ENCODE measurements around the gene BTC. TPM values are rescaled to one million over a fixed set of nuclear protein-coding genes. Genes with fewer than 3 reads are reported as not detected.

BTC gene
- total and polyA plus RNA-seq, 12 donors = 0.11 to 1.9 (median 0.95) TPM

DNA sequence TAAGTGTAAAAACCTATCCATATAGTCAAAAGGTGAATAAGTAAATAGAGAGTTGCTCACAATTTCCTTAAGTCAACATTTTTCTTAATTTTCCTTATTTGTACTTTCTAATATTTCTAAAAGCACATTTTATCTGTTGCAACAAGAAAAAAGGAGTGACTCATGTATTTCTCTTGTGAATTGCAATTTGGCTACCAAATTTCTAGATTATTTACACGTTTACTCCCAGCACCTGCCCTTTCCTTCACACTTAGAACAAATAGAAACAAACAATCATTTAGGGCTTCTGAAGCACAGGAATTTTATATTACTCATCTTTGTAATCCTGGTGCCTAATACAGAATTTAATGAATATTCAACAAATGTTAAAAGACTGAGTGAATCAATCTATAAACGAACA, 22.2 kb downstream of the BTC start:
- H3K27me3 ChIP-seq = no peaks in the 10 kb centered on the region

DNA sequence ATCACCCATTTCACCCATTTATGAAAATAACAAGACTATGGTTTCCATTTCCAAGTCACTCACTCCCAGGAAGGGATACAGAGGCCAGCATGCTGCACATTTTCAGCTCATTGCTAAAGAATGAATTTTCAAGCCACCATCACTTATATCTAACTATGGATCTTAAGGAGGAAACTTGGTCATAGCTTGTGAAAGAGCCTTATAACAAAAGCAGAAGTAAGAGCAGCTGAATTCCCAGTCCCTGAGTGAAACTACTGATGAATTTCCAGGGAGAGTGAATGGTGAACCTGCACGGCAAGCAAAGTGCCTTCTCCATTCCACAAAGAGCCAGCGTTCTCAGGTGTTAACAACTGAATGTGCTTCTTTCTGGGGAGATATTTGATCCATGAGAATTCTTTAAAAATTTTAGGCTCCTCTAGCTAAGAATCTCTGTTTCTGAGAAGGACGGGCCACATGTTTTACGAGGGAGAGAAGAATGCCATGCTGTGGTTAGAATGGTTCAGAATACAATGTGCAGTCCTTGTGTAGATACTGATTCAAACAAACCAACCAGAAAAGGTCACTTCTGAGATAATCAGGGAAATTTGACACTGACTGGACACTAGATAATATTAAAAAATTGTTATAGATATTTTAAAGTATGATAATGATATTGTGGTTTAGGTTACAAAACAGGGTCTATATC, 24.0 kb downstream of the BTC start:
- no peaks in the 10 kb centered on the region for H3K9me3 ChIP-seq (replicated peaks in 1 of 3)
- TF ChIP-seq POLR2A (IDR thresholded peaks at IDR 0.05) = no peak
- no peak for TF ChIP-seq CTCF (IDR thresholded peaks at IDR 0.05)
- no peak overlapping the region for H3K27ac ChIP-seq
- 81 to 90% (median 84%) methylated on average over 4 of the region's 4 CpGs for whole genome bisulfite sequencing, 4 donors
- no peaks in the 10 kb centered on the region for H3K4me1 ChIP-seq (replicated peaks in 1 of 2)
- no peaks in the 10 kb centered on the region for H3K27me3 ChIP-seq
- DNase-seq = no peak
- H3K36me3 ChIP-seq (replicated peaks in 1 of 2) = no peaks in the 10 kb centered on the region
- H3K4me3 ChIP-seq = no peak overlapping the region
- intact Hi-C loops (cut with DNase I) = no loop called here

More for the DNA sequence above, 22.2 kb downstream of the BTC start:
- no peaks in the 10 kb centered on the region for H3K4me1 ChIP-seq (replicated peaks in 1 of 2)
- no peaks in the 10 kb centered on the region for H3K9me3 ChIP-seq (replicated peaks in 1 of 3)
- no peak overlapping the region for H3K4me3 ChIP-seq
- TF ChIP-seq POLR2A (IDR thresholded peaks at IDR 0.05) = no peak
- no peak for TF ChIP-seq CTCF (IDR thresholded peaks at IDR 0.05)
- H3K36me3 ChIP-seq (replicated peaks in 1 of 2) = no peaks in the 10 kb centered on the region
- intact Hi-C loops (cut with DNase I) = no loop called here
- no peak overlapping the region for H3K27ac ChIP-seq
- DNase-seq = no peak
- WGBS, 4 donors = 69 to 82% (median 75%) methylated on average over 2 of the region's 2 CpGs

DNA sequence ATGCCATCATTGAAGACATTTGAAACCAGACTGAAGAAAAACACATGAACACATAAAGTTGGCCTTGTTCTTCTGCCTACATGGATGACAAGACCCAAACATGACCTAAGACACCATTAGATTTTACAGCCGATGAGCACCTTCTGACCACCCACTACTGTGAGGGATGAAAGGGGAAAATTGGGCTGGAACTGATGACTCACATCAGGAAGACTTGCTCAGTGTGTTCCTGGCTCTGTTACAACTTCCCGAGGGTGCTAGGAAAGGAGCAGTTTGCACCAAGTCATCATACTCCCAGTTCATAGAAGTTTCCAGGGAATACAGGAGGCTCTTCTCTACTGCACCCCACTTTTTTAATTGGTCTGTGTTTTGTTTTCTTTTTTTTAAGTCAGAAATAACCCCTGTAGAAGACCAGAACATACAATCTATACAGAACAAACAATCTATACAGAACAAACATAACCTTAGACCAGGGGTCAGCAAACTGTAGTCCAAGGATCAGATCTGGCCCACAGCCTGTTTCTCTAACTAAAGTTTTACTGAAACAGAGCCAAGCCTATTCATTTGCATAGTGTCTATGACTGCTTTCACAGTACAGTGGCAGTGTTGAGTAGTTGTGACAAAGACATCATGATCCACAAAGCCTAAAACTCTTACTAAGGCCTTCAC, 25.3 kb downstream of the BTC start:
- WGBS, 4 donors = 36 to 60% (median 51%) methylated on average over 1 to 2 of the region's 2 CpGs
- no peak overlapping the region for H3K27ac ChIP-seq
- H3K4me3 ChIP-seq = no peak overlapping the region
- intact Hi-C loops (cut with DNase I) = no loop called here
- H3K27me3 ChIP-seq = no peaks in the 10 kb centered on the region
- DNase-seq = peak in 1 of 7 donors; percentile 2
- no peaks in the 10 kb centered on the region for H3K36me3 ChIP-seq (replicated peaks in 1 of 2)
- TF ChIP-seq CTCF (IDR thresholded peaks at IDR 0.05) (no peak), POLR2A (IDR thresholded peaks at IDR 0.05) (no peak)
- no peaks in the 10 kb centered on the region for H3K4me1 ChIP-seq (replicated peaks in 1 of 2)
- no peaks in the 10 kb centered on the region for H3K9me3 ChIP-seq (replicated peaks in 1 of 3)

GRCh38 chr4:74764119-74764518, 30.2 kb downstream of the BTC start:
- WGBS, 4 donors = 73 to 84% (median 80%) methylated on average over 2 of the region's 2 CpGs
- intact Hi-C loops (cut with DNase I) = no loop called here
- no peak overlapping the region for H3K4me3 ChIP-seq

More at GRCh38 chr4:74764119-74764518, 30.2 kb downstream of the BTC start:
- TF ChIP-seq POLR2A (IDR thresholded peaks at IDR 0.05) (no peak), CTCF (IDR thresholded peaks at IDR 0.05) (no peak)
- Histone ChIP-seq H3K4me1 (replicated peaks in 1 of 2) (no peaks in the 10 kb centered on the region), H3K9me3 (replicated peaks in 1 of 3) (no peaks in the 10 kb centered on the region), H3K36me3 (replicated peaks in 1 of 2) (no peaks in the 10 kb centered on the region), H3K27ac (no peak overlapping the region), H3K27me3 (no peaks in the 10 kb centered on the region)
- no peak for DNase-seq
